ENCODE data around the gene SEMA6A. TPM values are rescaled to one million over a fixed set of nuclear protein-coding genes. Genes with fewer than 3 reads are reported as not detected.

The SEMA6A gene, protein sequence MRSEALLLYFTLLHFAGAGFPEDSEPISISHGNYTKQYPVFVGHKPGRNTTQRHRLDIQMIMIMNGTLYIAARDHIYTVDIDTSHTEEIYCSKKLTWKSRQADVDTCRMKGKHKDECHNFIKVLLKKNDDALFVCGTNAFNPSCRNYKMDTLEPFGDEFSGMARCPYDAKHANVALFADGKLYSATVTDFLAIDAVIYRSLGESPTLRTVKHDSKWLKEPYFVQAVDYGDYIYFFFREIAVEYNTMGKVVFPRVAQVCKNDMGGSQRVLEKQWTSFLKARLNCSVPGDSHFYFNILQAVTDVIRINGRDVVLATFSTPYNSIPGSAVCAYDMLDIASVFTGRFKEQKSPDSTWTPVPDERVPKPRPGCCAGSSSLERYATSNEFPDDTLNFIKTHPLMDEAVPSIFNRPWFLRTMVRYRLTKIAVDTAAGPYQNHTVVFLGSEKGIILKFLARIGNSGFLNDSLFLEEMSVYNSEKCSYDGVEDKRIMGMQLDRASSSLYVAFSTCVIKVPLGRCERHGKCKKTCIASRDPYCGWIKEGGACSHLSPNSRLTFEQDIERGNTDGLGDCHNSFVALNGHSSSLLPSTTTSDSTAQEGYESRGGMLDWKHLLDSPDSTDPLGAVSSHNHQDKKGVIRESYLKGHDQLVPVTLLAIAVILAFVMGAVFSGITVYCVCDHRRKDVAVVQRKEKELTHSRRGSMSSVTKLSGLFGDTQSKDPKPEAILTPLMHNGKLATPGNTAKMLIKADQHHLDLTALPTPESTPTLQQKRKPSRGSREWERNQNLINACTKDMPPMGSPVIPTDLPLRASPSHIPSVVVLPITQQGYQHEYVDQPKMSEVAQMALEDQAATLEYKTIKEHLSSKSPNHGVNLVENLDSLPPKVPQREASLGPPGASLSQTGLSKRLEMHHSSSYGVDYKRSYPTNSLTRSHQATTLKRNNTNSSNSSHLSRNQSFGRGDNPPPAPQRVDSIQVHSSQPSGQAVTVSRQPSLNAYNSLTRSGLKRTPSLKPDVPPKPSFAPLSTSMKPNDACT
- total RNA-seq: 100 to 1,000 TPM in 1 of 4 donors, 10 to 100 TPM in 3; 22.4 to 118 (median 48.7) TPM

GRCh38 chr5:116574367-116575325 is at the start of gene SEMA6A:
TSS of gene SEMA6A (minus strand) at chr5:116574823. CDS start at chr5:116504944, 69,879 bp downstream.
- TF ChIP-seq CTCF (IDR thresholded peaks at IDR 0.05) (peak in 3 of 4 experiments; percentile 12 to 40 (median 12)), POLR2A (IDR thresholded peaks at IDR 0.05) (peak; percentile 73 to 85)
- H3K36me3 ChIP-seq: no peaks in the 10 kb centered on the region
- H3K4me3 ChIP-seq: peak within 1 kb of the TSS; percentile 49 to 54
- intact Hi-C loops (cut with DNase I; ENCODE audit: low total_unique reads): no loop called here
- H3K27me3 ChIP-seq: no peaks in the 10 kb centered on the region
- peak; percentile 84 to 85 for DNase-seq
- no peaks in the 10 kb centered on the region for H3K4me1 ChIP-seq
- H3K9me3 ChIP-seq: no peaks in the 10 kb centered on the region
- H3K27ac ChIP-seq: peak within 1 kb of the TSS; percentile 67 to 83

- Histone ChIP-seq H3K4me3 (no peak overlapping the region), H3K27me3 (no peaks in the 10 kb centered on the region), H3K9me3 (no peaks in the 10 kb centered on the region), H3K27ac (no peak overlapping the region), H3K36me3 (no peaks in the 10 kb centered on the region), H3K4me1 (peaks cover 0 to 4% of the 10 kb centered on the region in 2 donors)
- intact Hi-C loops (cut with DNase I; ENCODE audit: low total_unique reads): no loop called here
- DNase-seq: no peak
- TF ChIP-seq CTCF (IDR thresholded peaks at IDR 0.05) (no peak), POLR2A (IDR thresholded peaks at IDR 0.05) (no peak)
Observed at GRCh38 chr5:116622375-116623050, 47.9 kb upstream of the SEMA6A start.

- no peak overlapping the region for H3K4me3 ChIP-seq
- H3K27ac ChIP-seq: no peak overlapping the region
- DNase-seq: no peak
- H3K4me1 ChIP-seq: no peaks in the 10 kb centered on the region
- no peaks in the 10 kb centered on the region for H3K36me3 ChIP-seq
- no peak for TF ChIP-seq CTCF (IDR thresholded peaks at IDR 0.05)
- no peak for TF ChIP-seq POLR2A (IDR thresholded peaks at IDR 0.05)
- H3K27me3 ChIP-seq: no peaks in the 10 kb centered on the region
- intact Hi-C loops (cut with DNase I; ENCODE audit: low total_unique reads): no loop called here
- no peaks in the 10 kb centered on the region for H3K9me3 ChIP-seq
Observed at GRCh38 chr5:116621599-116621998, 47.0 kb upstream of the SEMA6A start.

DNA sequence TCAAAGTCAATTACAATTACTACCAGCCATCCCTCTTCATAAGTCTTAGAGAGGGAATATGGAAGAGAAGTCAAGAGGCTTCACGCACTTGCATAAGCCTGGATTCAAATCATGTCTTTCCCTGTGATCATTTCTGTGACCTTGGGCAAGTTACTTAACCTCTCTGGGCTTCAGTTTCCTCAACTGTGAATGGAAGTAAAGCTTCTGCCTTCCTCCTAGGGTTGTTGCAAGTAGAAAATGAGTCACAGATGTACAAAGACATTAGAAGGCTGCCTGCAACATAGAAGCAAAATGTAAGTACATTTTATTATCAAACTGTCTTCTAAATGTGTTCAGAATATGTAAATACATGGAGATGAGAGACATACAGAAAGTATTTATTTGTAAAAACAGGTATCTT is 42.3 kb upstream of the SEMA6A start:
- H3K4me3 ChIP-seq: no peak overlapping the region
- DNase-seq: no peak
- no peaks in the 10 kb centered on the region for H3K4me1 ChIP-seq
- H3K27ac ChIP-seq: no peak overlapping the region
- TF ChIP-seq CTCF (IDR thresholded peaks at IDR 0.05): no peak
- no peak for TF ChIP-seq POLR2A (IDR thresholded peaks at IDR 0.05)
- intact Hi-C loops (cut with DNase I; ENCODE audit: low total_unique reads): no loop called here
- H3K36me3 ChIP-seq: no peaks in the 10 kb centered on the region
- H3K9me3 ChIP-seq: no peaks in the 10 kb centered on the region
- H3K27me3 ChIP-seq: no peaks in the 10 kb centered on the region
